K562 (cell line): ENCODE data around the gene TTC4. TPM values are rescaled to one million over a fixed set of nuclear protein-coding genes. Genes with fewer than 3 reads are reported as not detected.

Source experiments
- BRCA1 ChIP-seq, 2 experiments: fragments of 450-650 bp in 1 of 2; sonication (generic) in 1 of 2; formaldehyde crosslinking in 1 of 2; IDR thresholded peaks; 2 replicates each; pipeline versions ENCODE4 v1.5.0 to v1.6.1; 2017 to 2020; ENCODE audit warnings: mild to moderate bottlenecking in 1 of 2, missing genetic modification reagents in 1 of 2
- CSDE1 ChIP-seq, 2 experiments: fragments of 450-650 bp; IDR thresholded peaks; 2 replicates each; pipeline ENCODE4 v1.6.1; 2016; ENCODE audit warnings: mild to moderate bottlenecking in 1 of 2
- HEY1 ChIP-seq: fragments of 250-450 bp; sonication (Bioruptor Pico); IDR thresholded peaks from 2 replicates; pipeline ENCODE4 v1.5.0; 2020; ENCODE audit warnings: mild to moderate bottlenecking, moderate library complexity, borderline replicate concordance
- JUND ChIP-seq, 2 experiments: IDR thresholded peaks; 2 replicates in 1 of 2; 3 replicates in 1 of 2; pipeline ENCODE4 v1.6.1; 2011; ENCODE audit warnings: borderline replicate concordance in 2 of 2, low read depth in 2 of 2, low read length in 2 of 2, improper control_type of control experiment in 1 of 2, missing biosample characterization in 1 of 2, missing genetic modification characterization in 1 of 2, missing genetic modification reagents in 1 of 2
- SNIP1 ChIP-seq: fragments of 450-650 bp; IDR thresholded peaks from 2 replicates; pipeline ENCODE4 v1.7.1; 2017; ENCODE audit warnings: low read depth, mild to moderate bottlenecking
- SPI1 ChIP-seq: IDR thresholded peaks from 2 replicates; pipeline ENCODE4 v1.6.1; 2011; ENCODE audit warnings: low read depth, low read length, control low read depth, borderline replicate concordance
- SREBF1 ChIP-seq: fragments of 150-350 bp; IDR thresholded peaks from 2 replicates; pipeline ENCODE4 v1.6.1; 2014; ENCODE audit warnings: antibody characterized with exemption, low read depth, low read length, borderline replicate concordance
- SREBF2 ChIP-seq: sonication (generic); formaldehyde crosslinking; IDR thresholded peaks from 2 replicates; pipeline ENCODE4 v1.4.0; 2020; ENCODE audit warnings: mild to moderate bottlenecking, missing genetic modification reagents
- STAT5B ChIP-seq: fragments of 250-450 bp; sonication (Bioruptor Pico); IDR thresholded peaks from 2 replicates; pipeline ENCODE4 v1.8.0; 2021; ENCODE audit warnings: mild to moderate bottlenecking, inconsistent platforms
- ZNF175 ChIP-seq: fragments of 200-800 bp; sonication (Bioruptor generic); IDR thresholded peaks from 2 replicates; pipeline ENCODE4 v1.6.1; 2016; ENCODE audit warnings: low read depth, mild to moderate bottlenecking, missing genetic modification characterization, missing compliant biosample characterization
- polyA plus RNA-seq, 8 experiments: library from polyadenylated mRNA; depleted of rRNA in 4 of 8; stranded (reverse) in 5 of 8; unstranded in 3 of 8; fragments of >200 nt; fragmentation: Nextera tagmentation in 2 of 8; fragmentation: Illumina TruSeq in 1 of 8; extraction: Ambion mirVana in 2 of 8; extraction: Trizol in 1 of 8; gene quantifications; 2 replicates each; pipeline versions ENCODE4 v1.2.1 to v1.2.3, GENCODE V29; 2011 to 2014; ENCODE audit warnings: inconsistent platforms in 1 of 8, missing spikeins in 1 of 8
- total RNA-seq, 7 experiments: library from RNA; depleted of rRNA in 6 of 7; stranded (reverse); fragments of >200 nt in 6 of 7; fragmentation: Illumina TruSeq in 2 of 7; extraction: Trizol in 2 of 7; gene quantifications; 2 replicates each; pipeline versions ENCODE4 v1.2.1 to v1.2.3, GENCODE V29; 2011 to 2021; ENCODE audit warnings: low replicate concordance in 1 of 7
- TF ChIP-seq, protein P1 (sequence below), 3 experiments: fragments of 200-800 bp in 1 of 3; fragments of 250-450 bp in 1 of 3; fragments of 450-650 bp in 1 of 3; sonication (Bioruptor Pico) in 1 of 3; sonication (Bioruptor generic) in 1 of 3; formaldehyde crosslinking in 1 of 3; IDR thresholded peaks; 2 replicates each; pipeline versions ENCODE4 v1.6.1 to v1.8.0; 2016 to 2022; ENCODE audit warnings: mild to moderate bottlenecking in 2 of 3, missing genetic modification characterization in 2 of 3, missing compliant biosample characterization in 1 of 3, moderate library complexity in 1 of 3
- TF ChIP-seq, protein P2 (sequence below): sonication (generic); formaldehyde crosslinking; IDR thresholded peaks from 2 replicates; pipeline ENCODE4 v1.8.1; 2023; ENCODE audit warnings: missing genetic modification reagents, mild to moderate bottlenecking, borderline replicate concordance
- TF ChIP-seq, protein P3 (sequence below), 2 experiments: fragments of 450-650 bp in 1 of 2; sonication (generic) in 1 of 2; formaldehyde crosslinking; conservative IDR thresholded peaks; 2 replicates each; pipeline versions ENCODE4 v1.4.0 to v1.8.1; 2020 to 2022; ENCODE audit warnings: mild to moderate bottlenecking in 1 of 2, missing genetic modification reagents in 1 of 2
- TF ChIP-seq, protein P4 (sequence below): fragments of 250-450 bp; sonication (Bioruptor Pico); IDR thresholded peaks from 2 replicates; pipeline ENCODE4 v1.8.0; 2021; ENCODE audit warnings: mild to moderate bottlenecking, moderate library complexity

The TTC4 gene
- total and polyA plus RNA-seq, 9 of the 15 experiments (the other 6 are each of a cell fraction or from before 2014, with no cell fraction given) = 36.3 to 111 (median 54.1) TPM

DNA sequence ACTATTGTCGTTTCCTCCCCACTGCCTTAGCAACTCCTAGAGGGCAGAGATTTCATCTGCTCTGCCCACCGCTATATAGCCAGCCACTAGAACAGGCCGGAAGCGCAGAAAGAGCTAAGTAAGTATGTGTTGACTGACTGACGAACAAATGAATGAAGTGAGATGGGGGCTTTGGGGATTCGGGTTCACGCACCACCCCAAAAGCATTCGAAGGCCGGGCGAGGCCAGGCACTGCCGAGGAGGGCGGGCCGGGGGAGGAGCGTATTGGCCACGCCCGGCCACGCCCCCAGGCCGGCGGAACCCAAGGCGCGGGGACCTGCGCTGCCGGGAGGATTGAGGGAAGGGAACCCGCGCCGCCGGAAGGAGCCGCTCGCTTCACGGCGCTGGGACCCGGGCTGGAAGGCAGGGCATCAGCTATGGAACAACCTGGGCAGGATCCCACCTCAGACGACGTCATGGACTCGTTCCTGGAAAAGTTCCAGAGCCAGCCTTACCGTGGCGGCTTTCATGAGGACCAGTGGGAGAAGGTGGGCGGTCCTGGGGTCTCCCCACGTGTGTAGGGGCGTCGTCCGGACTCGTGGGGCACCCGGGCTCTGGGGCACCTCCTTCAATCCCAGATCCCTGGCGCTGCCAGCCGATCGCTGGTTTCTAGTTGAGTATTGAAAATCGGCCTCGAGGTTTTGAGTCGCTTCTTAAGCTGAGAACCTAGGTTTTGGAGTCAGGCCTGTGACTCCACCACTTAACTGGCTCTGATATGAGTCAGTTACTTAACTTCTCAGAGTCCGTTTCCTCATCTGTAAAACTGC is at the start of gene TTC4 (continued):
- TF ChIP-seq, protein P1, sequence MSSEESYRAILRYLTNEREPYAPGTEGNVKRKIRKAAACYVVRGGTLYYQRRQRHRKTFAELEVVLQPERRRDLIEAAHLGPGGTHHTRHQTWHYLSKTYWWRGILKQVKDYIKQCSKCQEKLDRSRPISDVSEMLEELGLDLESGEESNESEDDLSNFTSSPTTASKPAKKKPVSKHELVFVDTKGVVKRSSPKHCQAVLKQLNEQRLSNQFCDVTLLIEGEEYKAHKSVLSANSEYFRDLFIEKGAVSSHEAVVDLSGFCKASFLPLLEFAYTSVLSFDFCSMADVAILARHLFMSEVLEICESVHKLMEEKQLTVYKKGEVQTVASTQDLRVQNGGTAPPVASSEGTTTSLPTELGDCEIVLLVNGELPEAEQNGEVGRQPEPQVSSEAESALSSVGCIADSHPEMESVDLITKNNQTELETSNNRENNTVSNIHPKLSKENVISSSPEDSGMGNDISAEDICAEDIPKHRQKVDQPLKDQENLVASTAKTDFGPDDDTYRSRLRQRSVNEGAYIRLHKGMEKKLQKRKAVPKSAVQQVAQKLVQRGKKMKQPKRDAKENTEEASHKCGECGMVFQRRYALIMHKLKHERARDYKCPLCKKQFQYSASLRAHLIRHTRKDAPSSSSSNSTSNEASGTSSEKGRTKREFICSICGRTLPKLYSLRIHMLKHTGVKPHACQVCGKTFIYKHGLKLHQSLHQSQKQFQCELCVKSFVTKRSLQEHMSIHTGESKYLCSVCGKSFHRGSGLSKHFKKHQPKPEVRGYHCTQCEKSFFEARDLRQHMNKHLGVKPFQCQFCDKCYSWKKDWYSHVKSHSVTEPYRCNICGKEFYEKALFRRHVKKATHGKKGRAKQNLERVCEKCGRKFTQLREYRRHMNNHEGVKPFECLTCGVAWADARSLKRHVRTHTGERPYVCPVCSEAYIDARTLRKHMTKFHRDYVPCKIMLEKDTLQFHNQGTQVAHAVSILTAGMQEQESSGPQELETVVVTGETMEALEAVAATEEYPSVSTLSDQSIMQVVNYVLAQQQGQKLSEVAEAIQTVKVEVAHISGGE (CRISPR knock-in tag; IDR thresholded peaks at IDR 0.05) = peak; percentile 98 to 100 (median 99)
- TF ChIP-seq ZNF175 (CRISPR knock-in tag) = no peak
- TF ChIP-seq, protein P2, sequence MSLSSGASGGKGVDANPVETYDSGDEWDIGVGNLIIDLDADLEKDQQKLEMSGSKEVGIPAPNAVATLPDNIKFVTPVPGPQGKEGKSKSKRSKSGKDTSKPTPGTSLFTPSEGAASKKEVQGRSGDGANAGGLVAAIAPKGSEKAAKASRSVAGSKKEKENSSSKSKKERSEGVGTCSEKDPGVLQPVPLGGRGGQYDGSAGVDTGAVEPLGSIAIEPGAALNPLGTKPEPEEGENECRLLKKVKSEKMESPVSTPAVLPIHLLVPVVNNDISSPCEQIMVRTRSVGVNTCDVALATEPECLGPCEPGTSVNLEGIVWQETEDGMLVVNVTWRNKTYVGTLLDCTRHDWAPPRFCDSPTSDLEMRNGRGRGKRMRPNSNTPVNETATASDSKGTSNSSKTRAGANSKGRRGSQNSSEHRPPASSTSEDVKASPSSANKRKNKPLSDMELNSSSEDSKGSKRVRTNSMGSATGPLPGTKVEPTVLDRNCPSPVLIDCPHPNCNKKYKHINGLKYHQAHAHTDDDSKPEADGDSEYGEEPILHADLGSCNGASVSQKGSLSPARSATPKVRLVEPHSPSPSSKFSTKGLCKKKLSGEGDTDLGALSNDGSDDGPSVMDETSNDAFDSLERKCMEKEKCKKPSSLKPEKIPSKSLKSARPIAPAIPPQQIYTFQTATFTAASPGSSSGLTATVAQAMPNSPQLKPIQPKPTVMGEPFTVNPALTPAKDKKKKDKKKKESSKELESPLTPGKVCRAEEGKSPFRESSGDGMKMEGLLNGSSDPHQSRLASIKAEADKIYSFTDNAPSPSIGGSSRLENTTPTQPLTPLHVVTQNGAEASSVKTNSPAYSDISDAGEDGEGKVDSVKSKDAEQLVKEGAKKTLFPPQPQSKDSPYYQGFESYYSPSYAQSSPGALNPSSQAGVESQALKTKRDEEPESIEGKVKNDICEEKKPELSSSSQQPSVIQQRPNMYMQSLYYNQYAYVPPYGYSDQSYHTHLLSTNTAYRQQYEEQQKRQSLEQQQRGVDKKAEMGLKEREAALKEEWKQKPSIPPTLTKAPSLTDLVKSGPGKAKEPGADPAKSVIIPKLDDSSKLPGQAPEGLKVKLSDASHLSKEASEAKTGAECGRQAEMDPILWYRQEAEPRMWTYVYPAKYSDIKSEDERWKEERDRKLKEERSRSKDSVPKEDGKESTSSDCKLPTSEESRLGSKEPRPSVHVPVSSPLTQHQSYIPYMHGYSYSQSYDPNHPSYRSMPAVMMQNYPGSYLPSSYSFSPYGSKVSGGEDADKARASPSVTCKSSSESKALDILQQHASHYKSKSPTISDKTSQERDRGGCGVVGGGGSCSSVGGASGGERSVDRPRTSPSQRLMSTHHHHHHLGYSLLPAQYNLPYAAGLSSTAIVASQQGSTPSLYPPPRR (CRISPR knock-in tag) = peak; percentile 69; the same call in 1 of the 2 replicates
- TF ChIP-seq, protein P3, sequence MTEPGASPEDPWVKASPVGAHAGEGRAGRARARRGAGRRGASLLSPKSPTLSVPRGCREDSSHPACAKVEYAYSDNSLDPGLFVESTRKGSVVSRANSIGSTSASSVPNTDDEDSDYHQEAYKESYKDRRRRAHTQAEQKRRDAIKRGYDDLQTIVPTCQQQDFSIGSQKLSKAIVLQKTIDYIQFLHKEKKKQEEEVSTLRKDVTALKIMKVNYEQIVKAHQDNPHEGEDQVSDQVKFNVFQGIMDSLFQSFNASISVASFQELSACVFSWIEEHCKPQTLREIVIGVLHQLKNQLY (CRISPR knock-in tag; conservative IDR thresholded peaks at IDR 0.05) = no peak
- TF ChIP-seq CSDE1 (IDR thresholded peaks at IDR 0.05) = no peak
- peak; percentile 79 for TF ChIP-seq JUND (IDR thresholded peaks at IDR 0.05; ENCODE audit: borderline replicate concordance, low read depth, low read length)
- TF ChIP-seq JUND (tag; IDR thresholded peaks at IDR 0.05; ENCODE audit: borderline replicate concordance, low read depth, low read length) = peak; percentile 43; the same call in 1 of the 3 replicates
- TF ChIP-seq SREBF1 = peak; percentile 64; the same call in 1 of the 2 replicates
- TF ChIP-seq BRCA1 (IDR thresholded peaks at IDR 0.05) = no peak
- no peak for TF ChIP-seq BRCA1 (CRISPR knock-in tag; IDR thresholded peaks at IDR 0.05)
- no peak for TF ChIP-seq STAT5B (CRISPR knock-in tag)
- TF ChIP-seq SPI1 = no peak
- TF ChIP-seq HEY1 (CRISPR knock-in tag) = no peak
- TF ChIP-seq SNIP1 = no peak
- TF ChIP-seq SREBF2 (CRISPR knock-in tag) = no peak
- TF ChIP-seq, protein P4, sequence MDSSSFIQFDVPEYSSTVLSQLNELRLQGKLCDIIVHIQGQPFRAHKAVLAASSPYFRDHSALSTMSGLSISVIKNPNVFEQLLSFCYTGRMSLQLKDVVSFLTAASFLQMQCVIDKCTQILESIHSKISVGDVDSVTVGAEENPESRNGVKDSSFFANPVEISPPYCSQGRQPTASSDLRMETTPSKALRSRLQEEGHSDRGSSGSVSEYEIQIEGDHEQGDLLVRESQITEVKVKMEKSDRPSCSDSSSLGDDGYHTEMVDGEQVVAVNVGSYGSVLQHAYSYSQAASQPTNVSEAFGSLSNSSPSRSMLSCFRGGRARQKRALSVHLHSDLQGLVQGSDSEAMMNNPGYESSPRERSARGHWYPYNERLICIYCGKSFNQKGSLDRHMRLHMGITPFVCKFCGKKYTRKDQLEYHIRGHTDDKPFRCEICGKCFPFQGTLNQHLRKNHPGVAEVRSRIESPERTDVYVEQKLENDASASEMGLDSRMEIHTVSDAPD (CRISPR knock-in tag) = no peak
